ENCODE results near the gene CHRM4.

The CHRM4 gene

DNA sequence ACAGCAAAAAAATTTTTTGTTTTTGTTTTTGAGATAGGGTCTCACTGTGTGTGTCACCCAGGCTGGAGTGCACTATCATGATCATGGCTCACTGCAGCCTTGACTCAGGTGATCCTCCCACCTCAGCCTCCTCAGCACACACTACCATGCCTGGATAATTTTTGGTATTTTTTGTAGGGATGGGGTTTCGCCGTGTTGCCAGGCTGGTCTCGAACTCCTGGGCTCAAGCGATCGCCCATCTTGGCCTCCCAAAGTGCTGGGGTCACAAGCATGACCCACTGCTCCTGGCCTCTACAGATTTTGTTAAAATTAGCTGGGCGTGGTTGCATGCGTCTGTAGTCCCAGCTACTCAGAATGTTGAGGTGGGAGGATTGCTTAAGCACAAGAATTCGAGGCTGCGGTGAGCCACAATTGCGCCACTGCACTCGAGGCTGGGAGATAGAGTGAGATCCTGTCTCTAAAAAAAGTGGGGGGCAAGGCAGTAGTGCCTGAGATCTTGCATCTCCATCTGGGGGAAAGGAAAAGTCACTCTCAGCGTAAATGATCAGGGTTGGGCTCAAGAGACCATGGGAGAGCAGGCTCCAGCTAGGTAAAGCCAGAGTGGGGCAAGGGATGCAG is 54.9 kb downstream of the CHRM4 start:
- Mint-ChIP-seq H3K36me3 (ENCODE audit: low read depth) (no peaks in the 10 kb centered on the region), H3K9me3 (no peaks in the 10 kb centered on the region), H3K27me3 (peaks cover 41% of the 10 kb centered on the region), H3K4me1 (ENCODE audit: low read depth) (peaks cover 92% of the 10 kb centered on the region), H3K27ac (no peak overlapping the region), H3K4me3 (peak overlapping the region; percentile 20)
- intact Hi-C loops (cut with micrococcal nuclease): no loop called here

DNA sequence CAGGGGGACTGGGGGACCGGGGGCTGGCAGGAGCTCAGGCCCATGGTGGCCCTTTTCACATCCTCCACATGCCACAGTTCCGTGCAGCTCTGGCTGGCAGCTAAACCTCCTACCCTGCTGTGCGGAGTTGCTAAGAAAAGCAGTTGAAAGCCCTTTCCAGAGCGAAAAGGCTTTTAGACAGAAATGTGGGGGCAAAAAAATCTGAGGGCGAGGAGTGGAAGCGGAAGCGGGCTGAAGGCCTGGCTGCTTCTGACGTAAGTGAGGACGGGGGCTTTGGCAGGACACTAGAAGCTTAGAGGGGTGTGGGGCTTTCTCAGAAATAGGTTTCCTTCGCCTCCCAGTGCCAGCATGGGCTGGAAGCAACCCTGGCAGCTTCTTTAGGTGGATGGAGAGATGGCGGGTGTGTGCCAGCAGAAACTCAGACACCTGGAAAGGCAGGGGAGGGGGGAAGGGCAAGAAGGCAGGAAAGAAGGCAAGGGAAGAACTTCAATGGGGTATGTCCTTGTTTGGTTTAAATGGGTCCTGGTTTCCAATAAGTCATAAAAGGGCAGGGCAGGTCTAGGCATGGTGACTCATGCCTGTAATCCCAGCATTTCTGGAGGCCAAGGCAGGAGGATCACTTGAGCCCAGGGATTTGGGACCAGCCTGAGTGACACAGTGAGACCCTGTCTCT is 55.5 kb downstream of the CHRM4 start:
- Mint-ChIP-seq H3K9me3 (no peaks in the 10 kb centered on the region), H3K4me3 (peak overlapping the region; percentile 6), H3K36me3 (ENCODE audit: low read depth) (no peaks in the 10 kb centered on the region), H3K4me1 (ENCODE audit: low read depth) (peaks cover 92% of the 10 kb centered on the region), H3K27ac (peak overlapping the region; percentile 39), H3K27me3 (peaks cover 47% of the 10 kb centered on the region)
- intact Hi-C loops (cut with micrococcal nuclease): no loop called here

DNA sequence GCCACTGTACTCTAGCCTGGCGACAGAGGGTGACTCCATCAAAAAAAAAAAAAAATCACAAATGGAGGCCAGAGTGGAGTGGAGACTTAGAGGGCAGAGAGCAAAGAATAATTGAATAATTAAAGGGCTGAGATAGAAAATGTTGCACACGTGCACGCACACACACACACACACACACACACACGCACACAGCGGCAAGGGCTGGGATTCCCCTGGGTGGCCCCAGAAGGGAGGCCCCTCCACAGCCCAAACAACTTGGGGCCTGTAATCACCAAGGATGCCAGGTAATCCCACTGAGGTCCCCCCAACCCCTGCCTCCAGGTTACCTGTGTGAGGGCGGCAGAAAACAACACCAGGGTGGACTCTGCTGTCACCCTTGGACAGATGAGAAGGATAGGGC is 56.3 kb downstream of the CHRM4 start:
- H3K36me3 Mint-ChIP-seq (ENCODE audit: low read depth): no peaks in the 10 kb centered on the region
- H3K4me1 Mint-ChIP-seq (ENCODE audit: low read depth): peaks cover 94% of the 10 kb centered on the region
- peak overlapping the region; percentile 39 for H3K27ac Mint-ChIP-seq
- H3K27me3 Mint-ChIP-seq: peaks cover 51% of the 10 kb centered on the region
- intact Hi-C loops (cut with micrococcal nuclease): no loop called here
- no peaks in the 10 kb centered on the region for H3K9me3 Mint-ChIP-seq
- H3K4me3 Mint-ChIP-seq: no peak overlapping the region

DNA sequence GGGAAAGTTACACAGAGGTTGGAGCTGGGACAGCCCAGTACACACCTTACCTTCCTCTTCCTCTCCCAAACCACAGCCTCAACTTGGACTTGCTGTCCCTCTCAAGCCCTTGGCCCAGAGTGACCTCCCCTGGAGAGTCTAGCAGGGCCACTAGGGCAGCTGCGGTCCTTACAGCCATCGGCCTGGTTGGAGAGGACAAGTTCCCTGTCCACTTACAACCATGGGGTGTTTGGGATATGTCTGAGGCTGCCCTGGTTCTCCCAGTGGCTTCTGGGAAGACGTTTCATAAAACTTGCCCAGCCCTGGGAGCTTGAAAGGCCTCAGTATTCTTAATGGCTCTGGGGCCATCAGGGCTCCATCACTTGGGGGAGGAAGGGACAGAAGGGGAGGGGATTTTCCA is 57.4 kb downstream of the CHRM4 start:
- H3K4me1 Mint-ChIP-seq (ENCODE audit: low read depth): peaks cover 93% of the 10 kb centered on the region
- peak overlapping the region; percentile 27 for H3K27ac Mint-ChIP-seq
- peaks cover 62% of the 10 kb centered on the region for H3K27me3 Mint-ChIP-seq
- no peaks in the 10 kb centered on the region for H3K36me3 Mint-ChIP-seq (ENCODE audit: low read depth)
- H3K4me3 Mint-ChIP-seq: no peak overlapping the region
- intact Hi-C loops (cut with micrococcal nuclease): no loop called here
- H3K9me3 Mint-ChIP-seq: no peaks in the 10 kb centered on the region

Data from dendritic cell treated with granulocyte-macrophage colony-stimulating factor and Interleukin-4, amounts not matched to agents 40 ng/mL and 50 ng/mL, for 4 days (primary cell).